CD4-positive, alpha-beta T cell (primary cell): Measurements from ENCODE around the gene ALPK1. TPM values are rescaled to one million over a fixed set of nuclear protein-coding genes. Genes with fewer than 3 reads are reported as not detected.

Source experiments
- ATAC-seq: fragments of 200-7000 bp; cut with Tn5 transposase; one replicate; pipeline ENCODE4 v1.10.0; 2022; ENCODE audit warnings: mild to moderate bottlenecking; ENCODE audit not compliant: poor library complexity
- CTCF ChIA-PET: fragments of 350-600 bp; sonication (Branson Sonifier 250); formaldehyde crosslinking; loops from one replicate; lab custom pipeline; 2021; ENCODE audit warnings: antibody characterized with exemption, inconsistent platforms; lab: Charles Lee
- POLR2A ChIA-PET: fragments of 350-600 bp; sonication (Branson Sonifier 250); formaldehyde crosslinking; loops from one replicate; lab custom pipeline; 2021; ENCODE audit warnings: antibody characterized with exemption, inconsistent platforms; lab: Charles Lee
- DNase-seq, 14 experiments: peaks; one replicate each; pipeline ENCODE4 v3.0.0-alpha.2; 2013 to 2020; ENCODE audit warnings: mixed read lengths in 2 of 14
- H3K27ac ChIP-seq, 2 donors: one replicate each; pipeline versions ENCODE4 v1.5.1 to v1.7.0; 2013; ENCODE audit warnings: low read length in 2 of 2, low read depth in 1 of 2, mild to moderate bottlenecking in 1 of 2
- H3K27me3 ChIP-seq, 2 experiments: 1 replicate in 1 of 2; 2 replicates in 1 of 2; pipeline versions ENCODE4 v1.6.1 to v1.7.0; 2013; ENCODE audit warnings: low read length in 2 of 2, control low read depth in 1 of 2, mild to moderate bottlenecking in 1 of 2, moderate library complexity in 1 of 2; ENCODE audit not compliant: insufficient read depth in 2 of 2, control insufficient read depth in 1 of 2
- H3K36me3 ChIP-seq: one replicate; pipeline ENCODE4 v1.6.1; 2013; ENCODE audit warnings: low read length, control low read depth; ENCODE audit not compliant: insufficient read depth
- H3K4me1 ChIP-seq: one replicate; pipeline ENCODE4 v1.6.1; 2013; ENCODE audit warnings: low read length, control low read depth; ENCODE audit not compliant: insufficient read depth
- H3K4me3 ChIP-seq: one replicate; pipeline ENCODE4 v1.5.1; 2013; ENCODE audit warnings: mild to moderate bottlenecking, low read length, moderate library complexity
- H3K9me3 ChIP-seq, 2 experiments: 1 replicate in 1 of 2; 2 replicates in 1 of 2; pipeline versions ENCODE4 v1.6.1 to v1.7.0; 2013; ENCODE audit warnings: low read length in 2 of 2, mild to moderate bottlenecking in 2 of 2, control low read depth in 1 of 2, moderate library complexity in 1 of 2; ENCODE audit not compliant: control insufficient read depth in 1 of 2, insufficient read depth in 1 of 2
- H3K27ac Mint-ChIP-seq: one replicate; pipeline ENCODE4 v1.8.0; 2020; ENCODE audit warnings: mixed read lengths
- H3K27me3 Mint-ChIP-seq: one replicate; pipeline ENCODE4 v1.8.0; 2021; ENCODE audit warnings: mixed read lengths
- H3K36me3 Mint-ChIP-seq: one replicate; pipeline ENCODE4 v1.8.0; 2021; ENCODE audit warnings: low read depth, mixed read lengths
- H3K4me1 Mint-ChIP-seq: one replicate; pipeline ENCODE4 v1.8.0; 2021; ENCODE audit warnings: low read depth, mixed read lengths
- H3K4me3 Mint-ChIP-seq: one replicate; pipeline ENCODE4 v1.8.0; 2020; ENCODE audit warnings: mild to moderate bottlenecking, mixed read lengths
- H3K9me3 Mint-ChIP-seq: one replicate; pipeline ENCODE4 v1.8.0; 2020; ENCODE audit warnings: mixed read lengths
- intact Hi-C, 2 experiments: fragments of 100-400 bp; cut with DNase I in 1 of 2; cut with micrococcal nuclease in 1 of 2; formaldehyde crosslinking; loops; one replicate each; pipeline versions ENCODE4 v1.15.1 to v1.9.0; 2023 to 2025; cut with DNase I, micrococcal nuclease
- total RNA-seq, 174 experiments: library from RNA in 2 of 174; stranded (reverse) in 2 of 174; gene quantifications; one replicate each; pipeline ENCODE4 v1.2.3 and lab custom pipeline; 2021 to 2026
- TF ChIP-seq, protein P1 (sequence below): fragments of 200-600 bp; IDR thresholded peaks from one replicate; pipeline ENCODE4 v1.8.0; 2022; ENCODE audit warnings: antibody characterized with exemption, mild to moderate bottlenecking

Gene ALPK1
- total RNA-seq, 2 experiments from 2014 or later = 8.2 to 9.5 TPM

DNA sequence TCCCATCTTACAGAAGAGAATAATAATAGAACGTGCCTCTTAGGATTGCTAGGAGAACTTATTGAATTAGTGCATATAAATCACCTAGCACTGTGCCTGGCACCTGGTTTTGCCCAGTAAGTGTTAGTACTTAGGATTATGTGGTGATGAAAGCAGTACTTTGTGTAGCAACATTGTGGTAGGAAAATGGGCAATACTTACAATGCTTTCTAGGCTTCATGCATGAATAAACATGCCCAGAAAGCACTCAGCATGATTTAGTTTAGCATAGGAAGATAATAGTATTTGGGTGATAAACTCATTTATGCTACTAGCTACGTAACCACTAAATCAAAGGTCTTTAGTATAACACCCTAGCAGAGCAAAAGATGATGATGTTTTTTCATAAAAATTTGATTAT lies 113.2 kb downstream of the ALPK1 start:
- Histone ChIP-seq H3K36me3 (peaks cover 27% of the 10 kb centered on the region), H3K4me1 (no peaks in the 10 kb centered on the region), H3K27ac (no peak overlapping the region), H3K4me3 (no peak overlapping the region), H3K27me3 (no peaks in the 10 kb centered on the region), H3K9me3 (no peaks in the 10 kb centered on the region)
- intact Hi-C loops = no loop called here
- no peaks in the 10 kb centered on the region for H3K27me3 Mint-ChIP-seq
- H3K27ac Mint-ChIP-seq = no peak overlapping the region
- H3K9me3 Mint-ChIP-seq = no peaks in the 10 kb centered on the region
- H3K4me1 Mint-ChIP-seq = no peaks in the 10 kb centered on the region
- ChIA-PET CTCF (no interaction called here), POLR2A (no interaction called here)
- ATAC-seq (no peak), DNase-seq (no peak)
- H3K4me3 Mint-ChIP-seq = no peak overlapping the region
- TF ChIP-seq, protein P1, sequence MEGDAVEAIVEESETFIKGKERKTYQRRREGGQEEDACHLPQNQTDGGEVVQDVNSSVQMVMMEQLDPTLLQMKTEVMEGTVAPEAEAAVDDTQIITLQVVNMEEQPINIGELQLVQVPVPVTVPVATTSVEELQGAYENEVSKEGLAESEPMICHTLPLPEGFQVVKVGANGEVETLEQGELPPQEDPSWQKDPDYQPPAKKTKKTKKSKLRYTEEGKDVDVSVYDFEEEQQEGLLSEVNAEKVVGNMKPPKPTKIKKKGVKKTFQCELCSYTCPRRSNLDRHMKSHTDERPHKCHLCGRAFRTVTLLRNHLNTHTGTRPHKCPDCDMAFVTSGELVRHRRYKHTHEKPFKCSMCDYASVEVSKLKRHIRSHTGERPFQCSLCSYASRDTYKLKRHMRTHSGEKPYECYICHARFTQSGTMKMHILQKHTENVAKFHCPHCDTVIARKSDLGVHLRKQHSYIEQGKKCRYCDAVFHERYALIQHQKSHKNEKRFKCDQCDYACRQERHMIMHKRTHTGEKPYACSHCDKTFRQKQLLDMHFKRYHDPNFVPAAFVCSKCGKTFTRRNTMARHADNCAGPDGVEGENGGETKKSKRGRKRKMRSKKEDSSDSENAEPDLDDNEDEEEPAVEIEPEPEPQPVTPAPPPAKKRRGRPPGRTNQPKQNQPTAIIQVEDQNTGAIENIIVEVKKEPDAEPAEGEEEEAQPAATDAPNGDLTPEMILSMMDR = no peak
- H3K36me3 Mint-ChIP-seq = peaks cover 46% of the 10 kb centered on the region

DNA sequence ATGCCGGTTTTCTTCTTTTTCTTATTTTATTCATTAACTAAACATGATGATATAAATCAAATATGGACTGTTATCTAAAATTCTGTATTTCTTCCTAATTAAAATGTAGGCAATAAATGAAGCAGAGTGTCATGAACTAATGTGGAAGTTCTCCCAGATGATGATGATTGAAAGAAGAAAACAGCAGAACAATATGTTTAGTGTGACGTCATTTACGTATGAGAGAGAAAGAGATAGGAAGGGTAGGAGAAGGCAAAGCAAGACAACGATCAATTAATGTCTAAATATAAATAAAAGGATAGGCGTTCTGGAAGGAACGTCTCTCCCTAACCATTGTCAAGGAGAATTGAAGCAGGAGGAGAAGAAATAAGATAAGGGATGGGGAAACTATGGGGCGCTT lies 113.6 kb downstream of the ALPK1 start:
- H3K4me3 Mint-ChIP-seq = no peak overlapping the region
- POLR2A ChIA-PET = no interaction called here
- CTCF ChIA-PET = no interaction called here
- Histone ChIP-seq H3K4me1 (no peaks in the 10 kb centered on the region), H3K9me3 (no peaks in the 10 kb centered on the region), H3K4me3 (no peak overlapping the region), H3K36me3 (peaks cover 27% of the 10 kb centered on the region), H3K27me3 (no peaks in the 10 kb centered on the region), H3K27ac (no peak overlapping the region)
- intact Hi-C loops = no loop called here
- no peaks in the 10 kb centered on the region for H3K27me3 Mint-ChIP-seq
- no peaks in the 10 kb centered on the region for H3K4me1 Mint-ChIP-seq
- H3K36me3 Mint-ChIP-seq = peaks cover 48% of the 10 kb centered on the region
- H3K9me3 Mint-ChIP-seq = no peaks in the 10 kb centered on the region
- DNase-seq (no peak), ATAC-seq (no peak)
- no peak overlapping the region for H3K27ac Mint-ChIP-seq
- TF ChIP-seq, protein P1 = no peak

DNA sequence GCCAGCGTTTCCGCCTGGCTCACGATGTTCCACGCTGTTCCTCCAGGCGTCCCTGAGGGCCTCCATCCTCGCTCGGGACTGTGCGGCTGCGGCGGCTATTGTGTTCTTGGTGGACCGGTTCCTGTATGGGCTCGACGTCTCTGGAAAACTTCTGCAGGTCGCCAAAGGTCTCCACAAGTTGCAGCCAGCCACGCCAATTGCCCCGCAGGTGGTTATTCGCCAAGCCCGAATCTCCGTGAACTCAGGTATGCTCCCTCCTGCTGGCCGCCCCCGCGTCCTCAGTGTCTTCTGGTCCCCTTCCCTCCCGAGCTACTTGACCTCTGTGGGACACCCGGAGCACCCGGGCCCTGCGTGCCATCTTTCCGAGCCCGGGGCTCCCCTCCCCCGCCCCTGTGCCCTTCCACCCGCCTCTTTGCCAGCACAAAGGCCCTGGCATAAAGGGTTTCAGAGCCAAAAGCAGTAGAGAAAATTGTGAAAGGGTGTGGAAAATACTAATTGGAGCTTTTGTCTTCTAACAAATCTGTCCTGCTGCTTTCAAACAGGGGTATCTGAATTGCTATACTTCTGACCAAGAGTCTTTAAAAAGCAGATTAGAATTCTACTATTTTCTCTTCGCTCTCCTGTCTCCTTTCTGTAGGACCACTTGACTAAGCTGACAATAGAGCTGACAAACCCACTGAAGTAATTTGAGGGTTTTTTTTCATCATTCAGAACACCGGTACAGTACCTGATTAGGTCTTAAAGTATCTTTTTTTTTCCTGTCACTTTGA lies 114.8 kb downstream of the ALPK1 start:
- H3K9me3 ChIP-seq = no peaks in the 10 kb centered on the region
- ChIA-PET CTCF (no interaction called here), POLR2A (no interaction called here)
- H3K27me3 Mint-ChIP-seq = no peaks in the 10 kb centered on the region
- H3K4me1 ChIP-seq = no peaks in the 10 kb centered on the region
- no peak overlapping the region for H3K27ac Mint-ChIP-seq
- peaks cover 27% of the 10 kb centered on the region for H3K36me3 ChIP-seq
- intact Hi-C loops = no loop called here
- H3K27ac ChIP-seq = no peak overlapping the region
- TF ChIP-seq, protein P1 = no peak
- no peaks in the 10 kb centered on the region for H3K9me3 Mint-ChIP-seq
- no peaks in the 10 kb centered on the region for H3K4me1 Mint-ChIP-seq
- no peaks in the 10 kb centered on the region for H3K27me3 ChIP-seq
- ATAC-seq (no peak), DNase-seq (no peak)
- no peak overlapping the region for H3K4me3 ChIP-seq
- H3K36me3 Mint-ChIP-seq = peaks cover 54% of the 10 kb centered on the region
- no peak overlapping the region for H3K4me3 Mint-ChIP-seq
